COR-L47 (cell line): Measurements from ENCODE around the gene ASPSCR1.

ENCODE experiments used
- DNase-seq: peaks from one replicate; lab custom pipeline; 2025; lab: John Stamatoyannopoulos, UW

The ASPSCR1 gene, protein sequence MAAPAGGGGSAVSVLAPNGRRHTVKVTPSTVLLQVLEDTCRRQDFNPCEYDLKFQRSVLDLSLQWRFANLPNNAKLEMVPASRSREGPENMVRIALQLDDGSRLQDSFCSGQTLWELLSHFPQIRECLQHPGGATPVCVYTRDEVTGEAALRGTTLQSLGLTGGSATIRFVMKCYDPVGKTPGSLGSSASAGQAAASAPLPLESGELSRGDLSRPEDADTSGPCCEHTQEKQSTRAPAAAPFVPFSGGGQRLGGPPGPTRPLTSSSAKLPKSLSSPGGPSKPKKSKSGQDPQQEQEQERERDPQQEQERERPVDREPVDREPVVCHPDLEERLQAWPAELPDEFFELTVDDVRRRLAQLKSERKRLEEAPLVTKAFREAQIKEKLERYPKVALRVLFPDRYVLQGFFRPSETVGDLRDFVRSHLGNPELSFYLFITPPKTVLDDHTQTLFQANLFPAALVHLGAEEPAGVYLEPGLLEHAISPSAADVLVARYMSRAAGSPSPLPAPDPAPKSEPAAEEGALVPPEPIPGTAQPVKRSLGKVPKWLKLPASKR

DNA sequence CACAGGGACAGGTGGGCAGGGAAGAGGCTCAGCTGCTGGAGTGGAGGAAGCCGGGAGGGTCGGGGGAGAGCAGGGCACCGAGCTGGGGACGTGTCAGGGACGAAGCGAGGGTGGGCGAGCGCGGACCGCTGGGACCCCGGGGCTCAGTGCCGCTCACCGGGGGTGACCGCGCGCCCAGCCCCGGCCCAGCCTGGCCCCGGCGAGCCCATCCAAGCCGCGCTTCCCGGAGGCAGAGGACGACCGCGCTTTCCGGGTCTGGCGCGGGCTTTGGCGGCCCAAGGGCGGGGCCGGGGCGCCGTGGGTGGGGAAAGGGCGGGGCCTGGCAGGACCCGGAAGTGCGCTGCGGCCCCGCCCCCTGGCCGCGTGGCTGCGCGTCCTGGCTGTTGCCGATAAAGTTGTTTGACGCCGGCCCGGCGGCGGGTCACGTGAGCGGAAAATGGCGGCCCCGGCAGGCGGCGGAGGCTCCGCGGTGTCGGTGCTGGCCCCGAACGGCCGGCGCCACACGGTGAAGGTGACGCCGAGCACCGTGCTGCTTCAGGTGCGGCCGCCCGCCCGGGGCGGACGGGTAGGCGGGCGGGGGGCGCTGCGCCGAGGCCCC lies at the start of gene ASPSCR1:
ASPSCR1 (plus strand) TSS at position 419 of the 598 bp plus-strand sequence; CDS start at position 437, 18 bp downstream.
- peak; percentile 89 for DNase-seq

DNA sequence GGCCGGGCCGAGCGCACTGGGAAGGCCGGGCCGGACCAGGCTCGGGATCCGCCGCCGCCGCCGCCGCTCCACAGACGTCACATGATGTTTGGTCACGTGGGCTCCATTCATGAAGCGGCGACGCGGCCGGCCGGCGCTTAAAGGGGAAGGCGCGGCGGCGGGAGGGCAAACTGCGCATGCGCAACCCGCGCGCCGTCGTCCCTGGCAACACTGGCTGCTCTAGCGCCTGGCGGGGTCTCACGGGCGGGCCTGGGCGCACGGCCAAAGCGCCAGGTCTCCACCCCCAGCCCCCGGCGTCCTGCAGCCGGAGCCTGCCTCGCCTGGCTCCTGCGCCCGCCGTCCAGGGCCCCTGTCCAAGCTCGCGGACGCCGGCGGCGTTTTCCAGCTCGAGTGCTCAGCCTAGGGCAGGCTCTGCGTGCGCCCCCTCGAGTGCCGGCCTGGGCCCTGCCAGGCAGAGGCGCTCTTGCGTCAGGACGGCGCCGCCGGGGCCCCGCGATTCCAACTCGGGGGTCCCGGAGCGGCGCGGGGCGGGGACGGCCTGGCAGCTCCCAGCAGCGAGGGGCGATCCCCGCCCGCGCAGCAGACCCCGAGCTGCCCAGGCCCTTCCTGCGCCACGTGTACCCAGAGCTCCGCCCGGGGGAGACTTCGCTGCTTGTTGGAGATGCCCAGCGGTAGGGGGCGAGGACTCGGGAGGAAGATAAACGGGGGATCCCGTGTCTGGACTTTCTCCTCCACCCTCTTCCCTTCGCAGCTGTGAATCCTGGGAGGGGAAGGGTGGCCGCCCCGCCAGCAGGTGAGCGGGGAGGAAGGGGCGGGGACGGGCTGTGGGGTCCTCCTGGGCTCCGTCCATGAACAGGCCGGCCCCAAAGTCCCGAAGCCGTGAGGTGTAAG lies 49.5 kb upstream of the ASPSCR1 start, which contains the start of gene MAFG:
MAFG (minus strand) TSS at position 83 of the 891 bp plus-strand sequence. CDS start 4,550 bp downstream, outside the sequence.
- DNase-seq = peak; percentile 95

DNA sequence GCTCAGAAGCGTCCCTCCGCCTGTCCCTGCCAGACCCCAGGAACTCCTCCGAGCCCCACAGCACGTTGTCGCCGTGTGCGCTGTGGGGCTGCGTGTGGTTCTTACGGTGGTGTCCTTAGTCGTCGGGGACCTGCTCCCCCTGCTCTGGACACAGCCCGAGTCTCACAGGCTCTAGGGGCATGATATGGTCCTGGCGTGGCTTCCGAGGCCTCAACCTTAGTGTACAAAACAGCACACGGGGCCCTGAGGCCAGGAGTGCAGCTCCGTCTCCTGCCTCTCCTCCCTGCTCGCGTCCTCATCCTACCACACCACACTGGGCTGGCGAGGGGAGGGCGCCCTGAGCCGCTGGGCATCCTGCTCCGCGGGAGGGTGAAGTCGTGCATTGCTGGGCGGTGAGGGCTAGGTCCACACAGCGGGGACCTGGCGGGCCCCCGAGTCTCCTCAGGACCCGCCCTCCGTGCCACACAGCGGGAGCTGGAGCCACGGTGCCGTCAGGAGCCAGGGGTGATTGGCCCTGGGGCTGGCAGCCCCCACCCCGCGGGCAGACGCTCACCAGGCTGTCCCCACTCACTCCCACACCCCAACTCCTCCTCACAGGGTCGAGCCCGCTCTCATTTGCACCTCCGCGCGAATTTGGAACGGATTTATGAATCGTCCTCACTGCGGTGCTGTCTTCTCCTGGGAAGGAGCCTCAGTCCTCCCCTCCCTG lies 48.7 kb upstream of the ASPSCR1 start:
- peak; percentile 60 for DNase-seq

- DNase-seq = no peak
Observed at GRCh38 chr17:81929253-81930141, 47.9 kb upstream of the ASPSCR1 start.

DNA sequence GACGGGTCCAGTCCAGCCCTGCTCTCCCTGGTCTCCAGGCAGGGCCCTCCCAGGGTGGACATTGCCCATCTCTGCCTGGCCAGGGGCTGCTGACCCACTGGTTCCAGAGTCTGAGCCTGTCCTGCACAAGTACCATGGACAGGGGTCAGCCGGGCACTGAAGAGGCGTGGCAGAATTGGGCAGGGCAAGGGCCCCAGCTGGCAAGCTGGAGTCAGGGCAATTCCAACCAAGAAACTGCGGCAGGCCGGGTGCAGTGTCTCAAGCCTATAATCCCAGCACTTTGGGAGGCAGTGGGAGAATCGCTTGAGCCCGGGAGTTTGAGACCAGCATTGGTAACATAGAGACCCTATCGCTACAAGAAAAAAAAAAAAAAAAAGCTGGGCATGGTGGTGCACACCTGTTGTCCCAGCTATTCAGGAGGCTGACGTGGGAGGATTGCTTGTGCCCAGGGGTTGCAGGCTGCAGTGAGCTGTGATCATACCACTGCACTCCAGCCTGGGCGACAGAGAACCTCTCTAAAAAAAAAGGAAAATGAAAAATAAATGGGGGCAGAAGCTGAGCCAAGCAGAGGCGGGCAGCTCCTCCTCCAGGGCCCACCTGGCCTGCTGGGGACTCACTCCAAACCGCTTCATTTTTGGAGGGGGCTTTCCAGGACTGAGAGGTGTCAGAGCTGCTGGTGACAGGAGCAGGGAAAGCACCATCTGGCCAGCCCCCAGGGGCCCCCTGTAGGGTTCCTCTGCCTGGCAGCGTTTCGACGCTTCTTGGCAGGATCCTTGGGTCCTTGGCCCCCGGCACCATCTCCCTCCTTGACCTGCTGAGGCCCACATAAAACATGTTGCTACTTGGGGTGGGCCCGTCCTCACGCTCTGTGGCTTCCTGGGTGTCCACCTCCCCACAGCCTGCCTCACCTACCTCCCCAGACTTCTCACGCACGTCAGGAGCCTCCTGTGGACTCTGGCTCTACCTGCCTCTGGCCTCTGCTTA lies 47.0 kb upstream of the ASPSCR1 start:
- DNase-seq = no peak

DNA sequence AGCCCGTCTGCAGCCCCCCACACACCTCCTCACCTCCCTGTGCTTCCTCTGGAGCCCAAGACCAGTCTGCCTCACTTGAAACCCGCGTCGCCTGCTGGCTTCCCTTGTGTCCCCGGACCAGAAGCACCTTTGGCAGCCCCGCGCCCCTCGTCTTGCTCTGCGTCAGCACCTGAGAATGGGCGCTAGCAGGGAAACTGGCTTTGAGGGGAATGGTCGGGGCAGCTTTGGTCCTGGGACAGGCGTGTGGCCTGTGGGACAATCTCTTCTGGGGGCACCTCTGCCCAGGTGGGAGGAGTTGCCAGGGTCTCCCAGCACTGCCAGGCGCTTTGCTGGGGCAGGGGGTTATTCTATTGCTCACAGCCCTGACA lies 46.3 kb upstream of the ASPSCR1 start:
- no peak for DNase-seq

- peak; percentile 25 for DNase-seq
Observed at GRCh38 chr17:81931557-81932332, 45.7 kb upstream of the ASPSCR1 start.

DNA sequence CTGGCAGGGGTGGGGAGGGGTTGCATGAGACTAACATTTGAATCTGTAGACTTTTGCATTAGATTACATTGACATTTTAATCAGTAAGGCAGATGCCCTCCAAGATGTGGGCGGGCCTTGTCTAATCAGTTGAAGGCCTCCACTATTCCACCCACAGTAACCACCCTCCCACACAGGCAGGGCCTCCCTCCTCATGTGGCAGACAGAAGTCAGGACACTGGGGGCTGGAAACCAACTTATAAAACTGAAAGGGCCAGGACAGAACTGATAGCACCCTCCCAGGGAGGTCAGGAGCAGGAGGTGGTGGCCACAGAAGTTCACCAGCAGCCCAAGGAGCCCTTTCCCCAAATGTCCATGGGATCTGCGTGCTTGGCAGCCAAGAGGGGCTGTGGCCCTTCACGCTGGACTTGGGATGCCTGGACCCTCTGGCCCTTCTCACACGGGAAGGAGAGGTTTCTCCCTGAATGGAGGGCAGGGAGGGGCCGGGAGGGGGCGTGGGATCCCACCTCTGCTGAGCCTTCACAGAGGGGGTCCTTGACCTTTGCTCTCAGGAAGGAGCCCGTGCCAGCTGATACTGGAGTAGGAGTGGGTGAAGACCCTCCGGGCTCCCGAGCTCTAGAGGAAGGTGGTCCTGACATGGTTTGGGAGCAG lies 45.0 kb upstream of the ASPSCR1 start:
- no peak for DNase-seq

DNA sequence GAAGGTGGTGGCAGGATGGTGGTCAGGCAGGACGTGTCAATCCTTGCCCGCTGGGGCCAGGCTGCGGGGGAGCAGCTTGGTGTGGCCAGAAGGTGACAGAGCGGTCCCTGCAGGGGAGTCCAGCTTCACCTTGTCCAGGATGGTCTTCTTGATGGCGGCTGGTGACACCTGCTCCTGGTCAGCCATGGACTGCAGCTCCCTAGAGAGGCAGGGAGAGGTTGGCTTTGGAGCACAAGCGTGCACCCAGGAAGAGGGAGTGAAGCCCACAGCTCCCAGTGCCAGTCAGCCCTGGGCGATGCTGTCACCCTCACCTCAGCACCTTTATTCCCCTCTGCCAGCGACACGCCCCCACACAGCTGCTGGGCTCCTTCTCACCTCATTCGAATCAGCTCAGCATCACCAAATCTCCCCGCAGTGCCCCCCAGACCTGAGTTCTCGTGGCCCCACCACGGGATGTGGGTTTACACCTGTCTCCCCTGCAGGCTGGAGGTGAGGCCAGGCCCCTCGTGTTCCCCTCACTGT lies 44.2 kb upstream of the ASPSCR1 start:
- DNase-seq = no peak

DNA sequence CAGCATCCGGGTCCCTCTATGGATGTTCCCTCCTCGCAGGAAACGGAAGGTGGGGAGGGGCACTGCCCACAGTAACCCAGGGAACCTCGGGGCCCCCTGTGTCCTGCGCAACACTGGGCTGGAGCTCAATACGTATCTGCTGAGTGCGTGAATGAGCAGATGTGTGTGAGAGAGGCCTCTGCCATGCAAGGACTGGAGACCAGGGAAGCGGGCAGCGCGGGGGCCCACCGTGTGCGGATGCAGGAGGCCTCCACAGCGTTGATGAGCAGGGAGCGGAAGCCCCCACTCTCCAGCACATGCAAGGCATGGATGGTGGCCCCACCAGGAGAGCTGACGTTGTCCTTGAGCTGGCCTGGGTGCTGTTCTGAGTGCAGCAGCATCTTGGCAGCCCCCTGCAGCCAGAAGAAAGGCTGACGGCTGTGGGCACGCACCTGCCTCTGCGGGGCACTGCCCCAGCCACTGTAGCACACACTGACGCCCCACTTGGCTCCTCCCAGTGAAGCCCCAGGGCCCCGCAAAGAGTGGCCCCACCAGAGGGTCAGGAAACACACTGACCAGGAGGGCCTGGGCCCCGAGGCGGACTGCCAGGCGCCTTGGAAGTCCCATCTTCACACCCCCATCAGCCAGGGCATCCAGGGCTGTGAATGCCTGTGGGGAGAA lies 43.2 kb upstream of the ASPSCR1 start:
- no peak for DNase-seq

- DNase-seq = no peak
Observed at GRCh38 chr17:81934850-81935708, 42.4 kb upstream of the ASPSCR1 start.

GRCh38 chr17:81935709-81936084 lies 41.7 kb upstream of the ASPSCR1 start:
- DNase-seq = no peak

- no peak for DNase-seq
Observed at GRCh38 chr17:81939218-81939617, 38.2 kb upstream of the ASPSCR1 start.

GRCh38 chr17:81939881-81940385 lies 37.5 kb upstream of the ASPSCR1 start:
- DNase-seq = no peak

- DNase-seq = no peak
Observed at GRCh38 chr17:81940538-81941483, 36.6 kb upstream of the ASPSCR1 start.
